ENCODE results near the gene KCNMA1.

DNA sequence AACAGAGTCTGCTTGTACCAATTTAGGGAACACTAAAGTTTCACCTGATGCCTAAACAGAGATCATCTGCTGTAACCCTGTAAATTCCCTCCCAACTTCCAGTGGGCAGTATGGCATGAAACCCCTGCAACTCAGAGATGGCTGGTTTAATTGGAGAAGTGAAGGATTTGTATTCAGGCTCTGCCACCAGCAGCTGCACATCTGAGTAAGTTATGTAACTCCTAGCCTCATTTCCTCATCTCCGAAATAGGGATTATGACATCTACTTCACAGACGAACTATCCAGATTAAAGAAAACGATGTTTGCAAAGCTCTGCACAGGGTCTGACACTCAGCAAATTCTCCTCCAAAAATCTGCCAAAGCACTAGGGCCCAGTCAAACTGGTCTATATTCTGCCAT lies 493.0 kb downstream of the KCNMA1 start:
- TF ChIP-seq POLR2H (tag; IDR thresholded peaks at IDR 0.05; ENCODE audit: low read depth): no peak
- no peak for TF ChIP-seq ZNF76 (CRISPR knock-in tag; IDR thresholded peaks at IDR 0.05; ENCODE audit: borderline replicate concordance)
- TF ChIP-seq TAF15 (IDR thresholded peaks at IDR 0.05; ENCODE audit: low read depth, low read length): no peak
- TF ChIP-seq E2F3 (CRISPR knock-in tag; IDR thresholded peaks at IDR 0.05): no peak
- no peak for TF ChIP-seq ZNF124 (CRISPR knock-in tag; IDR thresholded peaks at IDR 0.05)
